ENCODE measurements around the gene HM13.
"Not testable (repeated sequence)": the region's sequence is repeated elsewhere in the genome, so short reads cannot be mapped to it uniquely, and the experiment has no call there.

HM13 gene

GRCh38 chr20:31502884-31503673, 11.2 kb upstream of the HM13 start:
- peak; percentile 67 for DNase-seq

- DNase-seq = no peak
Measured at GRCh38 chr20:31505903-31506302, 8.3 kb upstream of the HM13 start.

GRCh38 chr20:31508517-31509244, 5.6 kb upstream of the HM13 start:
- no peak for DNase-seq

- no peak for DNase-seq
Measured at GRCh38 chr20:31515072-31515774, 981 bp downstream of the HM13 start.

GRCh38 chr20:31515775-31516107, 1.5 kb downstream of the HM13 start:
- no peak for DNase-seq

GRCh38 chr20:31516166-31516565, 1.9 kb downstream of the HM13 start:
- no peak for DNase-seq

GRCh38 chr20:31516651-31517050, 2.4 kb downstream of the HM13 start:
- DNase-seq = no peak

- no peak for DNase-seq
Measured at GRCh38 chr20:31517373-31517772, 3.1 kb downstream of the HM13 start.

GRCh38 chr20:31521267-31521666, 7.0 kb downstream of the HM13 start:
- peak; percentile 41 for DNase-seq

GRCh38 chr20:31522731-31523130, 8.5 kb downstream of the HM13 start:
- no peak for DNase-seq

GRCh38 chr20:31523361-31524283, 9.4 kb downstream of the HM13 start:
- DNase-seq = peak; percentile 70

- DNase-seq = no peak
Measured at GRCh38 chr20:31527266-31527665, 13.0 kb downstream of the HM13 start.

GRCh38 chr20:31535298-31535697, 21.1 kb downstream of the HM13 start:
- DNase-seq = no peak

GRCh38 chr20:31536575-31536974, 22.3 kb downstream of the HM13 start:
- DNase-seq = no peak

GRCh38 chr20:31537116-31537871, 23.1 kb downstream of the HM13 start:
- no peak for DNase-seq

GRCh38 chr20:31537890-31538289, 23.6 kb downstream of the HM13 start:
- DNase-seq = no peak

GRCh38 chr20:31538326-31538725, 24.1 kb downstream of the HM13 start:
- no peak for DNase-seq

- not testable (repeated sequence) for DNase-seq
Measured at GRCh38 chr20:31539636-31540035, 25.4 kb downstream of the HM13 start.

- no peak for DNase-seq
Measured at GRCh38 chr20:31540406-31540805, 26.2 kb downstream of the HM13 start.

GRCh38 chr20:31542201-31542842, 28.1 kb downstream of the HM13 start:
- no peak for DNase-seq

GRCh38 chr20:31542963-31543362, 28.7 kb downstream of the HM13 start:
- DNase-seq = no peak

Data from CD4-positive, alpha-beta T cell treated with Interleukin-15 for 1 hour (primary cell).